B cell (primary cell): ENCODE measurements around the gene MIPOL1. TPM values are rescaled to one million over a fixed set of nuclear protein-coding genes. Genes with fewer than 3 reads are reported as not detected.

Experiments used
- ATAC-seq: fragments of 200-7000 bp; cut with Tn5 transposase; one replicate; pipeline ENCODE4 v1.10.0; 2021; ENCODE audit warnings: low read depth, mild to moderate bottlenecking, moderate number of reproducible peaks, moderate library complexity
- CTCF ChIA-PET: fragments of 350-600 bp; sonication (Branson Sonifier 250); formaldehyde crosslinking; loops from one replicate; lab custom pipeline; 2021; ENCODE audit warnings: antibody characterized with exemption, inconsistent platforms; lab: Charles Lee
- POLR2A ChIA-PET: fragments of 350-600 bp; sonication (Branson Sonifier 250); formaldehyde crosslinking; loops from one replicate; lab custom pipeline; 2021; ENCODE audit warnings: antibody characterized with exemption; lab: Charles Lee
- DNase-seq: peaks from one replicate; pipeline ENCODE4 v3.0.0; 2013
- H2AFZ ChIP-seq: 2 replicates; pipeline ENCODE4 v1.6.1; 2012; ENCODE audit warnings: mild to moderate bottlenecking, low read depth, low read length; ENCODE audit not compliant: insufficient read depth, poor library complexity, severe bottlenecking
- H3K27ac ChIP-seq, 2 donors: 1 replicate in 1 of 2; 2 replicates in 1 of 2; pipeline ENCODE4 v1.5.1; 2012 to 2013; ENCODE audit warnings: low read length in 2 of 2, mild to moderate bottlenecking in 2 of 2, moderate library complexity in 1 of 2
- H3K27me3 ChIP-seq, 4 experiments: fragments of 200-600 bp in 1 of 4; sonication (generic) in 1 of 4; replicated peaks in 1 of 4; 1 replicate in 2 of 4; 2 replicates in 2 of 4; pipeline versions ENCODE4 v1.6.1 to v1.7.0; 2013 to 2016; ENCODE audit warnings: low read length in 3 of 4, mild to moderate bottlenecking in 2 of 4, mixed read lengths in 1 of 4, moderate library complexity in 1 of 4; ENCODE audit not compliant: insufficient read depth in 4 of 4, control insufficient read depth in 3 of 4; ENCODE audit errors: control extremely low read depth in 1 of 4
- H3K36me3 ChIP-seq, 2 experiments: replicated peaks in 1 of 2; 1 replicate in 1 of 2; 2 replicates in 1 of 2; pipeline versions ENCODE4 v1.6.1 to v1.7.1; 2013; ENCODE audit warnings: low read length in 1 of 2; ENCODE audit not compliant: insufficient read depth in 2 of 2, control insufficient read depth in 1 of 2; ENCODE audit errors: control extremely low read depth in 1 of 2, extremely low read depth in 1 of 2
- H3K4me1 ChIP-seq, 2 donors: fragments of 200-600 bp in 1 of 2; sonication (generic) in 1 of 2; 1 replicate in 1 of 2; 2 replicates in 1 of 2; pipeline versions ENCODE4 v1.5.1 to v1.6.1; 2013 to 2017; ENCODE audit warnings: low read length in 2 of 2; ENCODE audit not compliant: control insufficient read depth in 2 of 2, insufficient read depth in 2 of 2
- H3K4me2 ChIP-seq: replicated peaks from 2 replicates; pipeline ENCODE3; 2012; ENCODE audit warnings: mild to moderate bottlenecking, low read depth, low read length; ENCODE audit not compliant: poor library complexity, severe bottlenecking
- H3K4me3 ChIP-seq, 5 experiments: fragments of 200-600 bp in 1 of 5; sonication (generic) in 1 of 5; 1 replicate in 3 of 5; 2 replicates in 2 of 5; pipeline versions ENCODE4 v1.5.1 to v1.7.0; 2011 to 2016; ENCODE audit warnings: low read length in 4 of 5, mild to moderate bottlenecking in 4 of 5, low read depth in 2 of 5, control low read depth in 1 of 5, moderate library complexity in 1 of 5; ENCODE audit not compliant: insufficient read depth in 1 of 5; ENCODE audit errors: control extremely low read depth in 1 of 5, extremely low read depth in 1 of 5
- H3K79me2 ChIP-seq: fragments of 200-600 bp; sonication (generic); one replicate; pipeline ENCODE4 v1.6.0; 2016; ENCODE audit warnings: low read length; ENCODE audit not compliant: control insufficient read depth, insufficient read depth
- H3K9ac ChIP-seq: fragments of 200-600 bp; sonication (generic); 2 replicates; pipeline ENCODE4 v1.6.1; 2017; ENCODE audit warnings: mild to moderate bottlenecking, low read length, moderate library complexity
- H3K9me3 ChIP-seq, 3 donors: one replicate each; pipeline versions ENCODE4 v1.6.1 to v1.7.1; 2013; ENCODE audit warnings: low read length in 2 of 3; ENCODE audit not compliant: control insufficient read depth in 2 of 3, insufficient read depth in 1 of 3; ENCODE audit errors: control extremely low read depth in 1 of 3
- H4K20me1 ChIP-seq: 2 replicates; pipeline ENCODE4 v1.6.0; 2012; ENCODE audit warnings: mild to moderate bottlenecking, low read length; ENCODE audit not compliant: insufficient read depth, control insufficient read depth, poor library complexity, severe bottlenecking
- H3K27ac Mint-ChIP-seq: one replicate; pipeline ENCODE4 v1.8.0; 2021; ENCODE audit warnings: mixed read lengths
- H3K27me3 Mint-ChIP-seq: one replicate; pipeline ENCODE4 v1.8.0; 2021; ENCODE audit warnings: mixed read lengths
- H3K4me1 Mint-ChIP-seq: one replicate; pipeline ENCODE4 v1.8.0; 2021; ENCODE audit warnings: mixed read lengths
- H3K4me3 Mint-ChIP-seq: one replicate; pipeline ENCODE4 v1.8.0; 2021; ENCODE audit warnings: mixed read lengths
- H3K9me3 Mint-ChIP-seq: one replicate; pipeline ENCODE4 v1.8.0; 2022; ENCODE audit warnings: mixed read lengths; ENCODE audit not compliant: insufficient read depth
- CTCF ChIP-seq: fragments of 200-600 bp; IDR thresholded peaks from one replicate; pipeline ENCODE4 v1.8.0; 2022; ENCODE audit warnings: antibody characterized with exemption, mild to moderate bottlenecking
- EZH2 ChIP-seq: IDR thresholded peaks from 2 replicates; pipeline ENCODE4 v1.6.1; 2012; ENCODE audit warnings: borderline replicate concordance, low read depth, mild to moderate bottlenecking, moderate library complexity, low read length; ENCODE audit not compliant: insufficient read depth, poor library complexity, severe bottlenecking
- WGBS: methylation state at CpG from one replicate; pipeline ENCODE4 v1.1.5; 2013; ENCODE audit warnings: missing lambda C conversion rate; ENCODE audit not compliant: insufficient coverage; 5-methylcytosine and 5-hydroxymethylcytosine counted together
- intact Hi-C: fragments of 100-400 bp; cut with micrococcal nuclease; formaldehyde crosslinking; loops from one replicate; pipeline ENCODE4 v1.10.0; 2022
- polyA plus RNA-seq: library from polyadenylated mRNA; depleted of rRNA; stranded (reverse); fragments of >200 nt; gene quantifications from 2 replicates; pipeline ENCODE4 v1.2.3, GENCODE V29; 2012
- total RNA-seq, 2 donors: library from RNA; stranded (reverse); fragments of 120-200 nt in 1 of 2; gene quantifications; 1 replicate in 1 of 2; 2 replicates in 1 of 2; pipeline versions ENCODE4 v1.2.3 to v1.2.4, GENCODE V29; 2013 to 2022

The MIPOL1 gene
- total and polyA plus RNA-seq, 2 donors (not counting 1 experiment from before 2014, with no cell fraction given): 0.17 TPM; not detected in 1

- H3K4me1 Mint-ChIP-seq: no peaks in the 10 kb centered on the region
- Histone ChIP-seq H3K27me3 (no peaks in the 10 kb centered on the region), H3K4me3 (no peak overlapping the region), H3K9ac (no peak overlapping the region), H3K4me2 (no peak overlapping the region), H3K36me3 (no peaks in the 10 kb centered on the region), H3K79me2 (no peaks in the 10 kb centered on the region), H4K20me1 (no peaks in the 10 kb centered on the region), H3K4me1 (no peaks in the 10 kb centered on the region), H2AFZ (no peak overlapping the region), H3K27ac (no peak overlapping the region), H3K9me3 (no peaks in the 10 kb centered on the region)
- peaks cover 4% of the 10 kb centered on the region for H3K9me3 Mint-ChIP-seq
- H3K27me3 Mint-ChIP-seq: no peaks in the 10 kb centered on the region
- DNase-seq (no peak), ATAC-seq (no peak)
- TF ChIP-seq CTCF (no peak), EZH2 (no peak)
- ChIA-PET POLR2A (no interaction called here), CTCF (no interaction called here)
- no peak overlapping the region for H3K4me3 Mint-ChIP-seq
- 86% methylated on average over 1 of the region's 2 CpGs for WGBS
- intact Hi-C loops: no loop called here
- no peak overlapping the region for H3K27ac Mint-ChIP-seq
These were observed 222.9 kb downstream of the MIPOL1 start for GRCh38 chr14:37420622-37421021.

- no peak for DNase-seq
- H3K9me3 Mint-ChIP-seq: peaks cover 4% of the 10 kb centered on the region
- H3K4me1 ChIP-seq: no peaks in the 10 kb centered on the region
- H3K36me3 ChIP-seq: no peaks in the 10 kb centered on the region
- no peak overlapping the region for H3K4me3 ChIP-seq
- H3K27me3 Mint-ChIP-seq: no peaks in the 10 kb centered on the region
- ChIA-PET CTCF (no interaction called here), POLR2A (no interaction called here)
- no peaks in the 10 kb centered on the region for H3K9me3 ChIP-seq
- no peak overlapping the region for H3K9ac ChIP-seq
- no peak overlapping the region for H3K27ac ChIP-seq
- H4K20me1 ChIP-seq: no peaks in the 10 kb centered on the region
- ATAC-seq: no peak
- no peak overlapping the region for H2AFZ ChIP-seq
- H3K4me2 ChIP-seq: no peak overlapping the region
- H3K27me3 ChIP-seq: no peaks in the 10 kb centered on the region
- no peaks in the 10 kb centered on the region for H3K79me2 ChIP-seq
- intact Hi-C loops: no loop called here
- no peak overlapping the region for H3K4me3 Mint-ChIP-seq
- TF ChIP-seq CTCF (no peak), EZH2 (no peak)
- H3K4me1 Mint-ChIP-seq: no peaks in the 10 kb centered on the region
- H3K27ac Mint-ChIP-seq: no peak overlapping the region
These were observed 224.6 kb downstream of the MIPOL1 start for GRCh38 chr14:37422319-37422718.
